Measurements from ENCODE around the gene TCF7L2.

TCF7L2 gene

GRCh38 chr10:113000442-113000841 lies 50.4 kb downstream of the TCF7L2 start:
- in situ Hi-C loops (cut with MboI; ENCODE audit: low sequenced_read_pairs, unreplicated experiment) = no loop called here

DNA sequence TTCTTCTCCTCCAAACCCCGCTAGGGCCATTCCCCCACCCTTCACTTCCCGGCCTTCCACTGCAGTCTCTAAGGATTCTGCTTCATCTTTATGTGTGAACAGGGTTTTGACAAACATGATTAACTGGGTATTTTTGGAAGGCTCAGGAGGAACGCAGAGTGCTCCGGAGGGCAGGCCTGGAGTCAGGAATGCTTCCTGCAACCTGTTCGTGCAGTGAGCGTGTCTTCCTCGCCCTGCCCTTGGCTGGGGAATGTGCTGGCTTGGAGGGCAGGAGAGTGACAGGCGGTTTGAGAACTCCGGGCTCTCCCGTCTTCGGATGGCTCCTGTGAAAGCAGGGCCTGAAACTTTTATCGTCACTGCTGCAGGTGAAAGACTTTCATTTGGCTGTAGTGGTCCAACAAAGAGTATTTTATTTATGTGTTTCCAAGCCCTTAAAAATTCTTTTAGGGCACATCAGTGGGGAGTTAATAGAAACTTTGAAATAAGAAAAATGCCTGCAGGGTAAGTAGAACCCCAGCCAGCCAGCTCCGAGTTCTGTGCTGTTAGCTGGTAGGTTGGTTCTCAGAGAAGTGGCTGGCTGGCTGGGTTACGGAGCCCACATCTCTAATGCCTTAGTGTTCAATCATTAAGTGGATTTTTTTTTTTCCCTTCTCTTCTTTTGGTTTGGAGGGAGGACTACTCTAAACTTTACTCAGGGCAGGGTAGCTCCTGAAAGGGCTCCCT lies 51.0 kb downstream of the TCF7L2 start:
- no peak for DNase-seq (ENCODE audit: low spot score)

More at GRCh38 chr10:113000442-113000841, 50.4 kb downstream of the TCF7L2 start:
- DNase-seq (ENCODE audit: low spot score) = no peak
- TF ChIP-seq, protein P1, sequence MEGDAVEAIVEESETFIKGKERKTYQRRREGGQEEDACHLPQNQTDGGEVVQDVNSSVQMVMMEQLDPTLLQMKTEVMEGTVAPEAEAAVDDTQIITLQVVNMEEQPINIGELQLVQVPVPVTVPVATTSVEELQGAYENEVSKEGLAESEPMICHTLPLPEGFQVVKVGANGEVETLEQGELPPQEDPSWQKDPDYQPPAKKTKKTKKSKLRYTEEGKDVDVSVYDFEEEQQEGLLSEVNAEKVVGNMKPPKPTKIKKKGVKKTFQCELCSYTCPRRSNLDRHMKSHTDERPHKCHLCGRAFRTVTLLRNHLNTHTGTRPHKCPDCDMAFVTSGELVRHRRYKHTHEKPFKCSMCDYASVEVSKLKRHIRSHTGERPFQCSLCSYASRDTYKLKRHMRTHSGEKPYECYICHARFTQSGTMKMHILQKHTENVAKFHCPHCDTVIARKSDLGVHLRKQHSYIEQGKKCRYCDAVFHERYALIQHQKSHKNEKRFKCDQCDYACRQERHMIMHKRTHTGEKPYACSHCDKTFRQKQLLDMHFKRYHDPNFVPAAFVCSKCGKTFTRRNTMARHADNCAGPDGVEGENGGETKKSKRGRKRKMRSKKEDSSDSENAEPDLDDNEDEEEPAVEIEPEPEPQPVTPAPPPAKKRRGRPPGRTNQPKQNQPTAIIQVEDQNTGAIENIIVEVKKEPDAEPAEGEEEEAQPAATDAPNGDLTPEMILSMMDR (IDR thresholded peaks at IDR 0.05; ENCODE audit: borderline replicate concordance, control extremely low read depth, extremely low read depth, insufficient read depth, missing control alignments) = no peak

DNA sequence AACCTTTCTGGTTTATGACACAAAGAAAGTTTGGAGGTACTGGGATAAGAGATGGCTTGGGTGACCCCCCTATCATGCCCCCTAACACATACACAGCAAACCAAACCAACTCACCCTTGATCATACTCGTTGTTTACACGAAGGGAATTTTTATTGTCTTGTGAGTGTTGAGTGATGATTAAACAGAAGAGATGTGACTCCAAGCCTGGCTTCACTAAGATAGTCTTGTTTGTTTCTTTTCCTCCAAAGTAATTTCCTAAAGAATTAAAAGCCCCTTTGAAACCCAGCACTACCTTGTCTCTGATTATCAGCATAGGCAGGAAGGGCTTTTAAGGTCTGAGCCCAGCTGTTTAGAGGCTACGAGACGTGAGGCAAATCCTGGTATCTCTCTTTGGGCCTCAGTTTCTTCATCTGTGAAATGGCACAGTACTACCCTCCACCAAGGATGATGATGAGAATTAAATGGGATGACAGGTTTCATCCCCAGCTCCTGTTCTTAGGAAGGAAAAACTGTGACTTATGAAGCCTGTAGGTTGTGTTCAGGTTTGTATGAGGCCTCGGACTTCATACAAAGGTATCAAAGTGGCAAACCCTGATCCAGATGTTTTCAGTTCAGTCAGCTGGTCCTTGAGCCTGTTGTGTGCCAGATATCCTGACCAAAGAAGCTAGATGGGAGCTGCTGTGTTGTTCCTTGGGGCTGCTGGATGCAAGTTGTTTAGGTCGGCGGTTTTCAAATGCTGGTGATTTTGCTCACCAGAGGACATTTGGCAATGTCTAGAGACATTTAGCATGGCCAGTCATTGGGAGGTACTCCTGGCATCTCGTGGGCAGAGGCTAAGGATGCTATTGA lies 51.8 kb downstream of the TCF7L2 start:
- no peak for DNase-seq (ENCODE audit: low spot score)
- in situ Hi-C loops (cut with MboI; ENCODE audit: low sequenced_read_pairs, unreplicated experiment) = no loop called here
- TF ChIP-seq, protein P1 (IDR thresholded peaks at IDR 0.05; ENCODE audit: borderline replicate concordance, control extremely low read depth, extremely low read depth, insufficient read depth, missing control alignments) = no peak

More for the DNA sequence above, 51.0 kb downstream of the TCF7L2 start:
- TF ChIP-seq, protein P1 (IDR thresholded peaks at IDR 0.05; ENCODE audit: borderline replicate concordance, control extremely low read depth, extremely low read depth, insufficient read depth, missing control alignments) = no peak
- in situ Hi-C loops (cut with MboI; ENCODE audit: low sequenced_read_pairs, unreplicated experiment) = no loop called here

DNA sequence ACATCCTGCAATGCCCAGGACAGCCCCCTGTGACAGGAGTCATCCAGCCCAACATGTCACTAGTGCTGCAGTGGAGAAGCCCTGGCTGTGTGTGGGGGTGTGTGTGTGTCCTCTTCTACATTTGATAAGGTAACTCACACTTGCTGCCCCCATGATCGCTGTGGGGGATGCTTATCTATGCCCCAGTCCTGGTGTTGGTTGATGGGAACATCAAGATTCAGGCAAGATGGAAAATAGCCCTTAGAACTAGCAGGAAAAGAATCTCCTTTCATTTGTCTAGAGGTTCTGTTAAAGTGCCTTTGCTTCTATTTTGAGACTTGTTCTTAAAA lies 52.4 kb downstream of the TCF7L2 start:
- no peak for DNase-seq (ENCODE audit: low spot score)
- TF ChIP-seq, protein P1 (IDR thresholded peaks at IDR 0.05; ENCODE audit: borderline replicate concordance, control extremely low read depth, extremely low read depth, insufficient read depth, missing control alignments) = no peak
- in situ Hi-C loops (cut with MboI; ENCODE audit: low sequenced_read_pairs, unreplicated experiment) = no loop called here

GRCh38 chr10:113003052-113003451 lies 53.0 kb downstream of the TCF7L2 start:
- TF ChIP-seq, protein P1 (IDR thresholded peaks at IDR 0.05; ENCODE audit: borderline replicate concordance, control extremely low read depth, extremely low read depth, insufficient read depth, missing control alignments) = no peak
- in situ Hi-C loops (cut with MboI; ENCODE audit: low sequenced_read_pairs, unreplicated experiment) = no loop called here
- DNase-seq (ENCODE audit: low spot score) = no peak

DNA sequence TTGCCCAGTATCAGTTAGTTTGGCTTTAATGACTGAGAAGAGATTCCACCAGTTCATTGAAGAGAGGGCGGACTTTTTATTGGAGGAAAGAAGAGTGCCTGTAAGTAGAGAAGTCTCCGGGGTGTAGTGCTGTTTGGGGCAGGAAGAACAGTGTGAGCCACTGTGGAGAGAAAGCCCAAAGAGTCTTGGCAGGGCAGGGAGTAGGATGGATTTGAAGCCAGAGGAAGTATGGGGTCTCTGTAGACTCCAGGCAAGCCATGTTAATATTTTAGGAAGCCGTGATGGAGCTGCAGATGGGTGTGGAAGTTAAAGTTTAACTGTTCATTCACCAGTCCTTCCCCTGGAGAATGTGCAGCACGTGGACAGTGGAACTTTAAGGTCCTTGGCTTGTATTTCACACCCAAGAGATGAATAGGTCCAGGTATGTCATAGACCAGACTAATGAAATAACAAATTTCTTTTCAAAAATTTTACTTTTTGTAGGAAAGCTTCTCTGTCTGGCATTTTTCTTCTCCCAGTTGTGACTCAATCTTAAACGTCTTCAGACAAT lies 54.1 kb downstream of the TCF7L2 start:
- no peak for DNase-seq (ENCODE audit: low spot score)
- TF ChIP-seq, protein P1 (IDR thresholded peaks at IDR 0.05; ENCODE audit: borderline replicate concordance, control extremely low read depth, extremely low read depth, insufficient read depth, missing control alignments) = no peak
- in situ Hi-C loops (cut with MboI; ENCODE audit: low sequenced_read_pairs, unreplicated experiment) = no loop called here

Data from GM13976 (cell line).